Central memory CD4-positive, alpha-beta T cell (primary cell): ENCODE measurements around the gene ANO3.
"Not testable (repeated sequence)": the region's sequence is repeated elsewhere in the genome, so short reads cannot be mapped to it uniquely, and the experiment has no call there.

Source experiments
- DNase-seq: peaks from one replicate; pipeline ENCODE4 v3.0.0; 2022
- total RNA-seq, 3 experiments: gene quantifications; one replicate each; lab custom pipeline; 2026; lab: John Stamatoyannopoulos, UW

The ANO3 gene
- total RNA-seq, result 0 to 0.04 (median 0) reads per million in 3 experiments

DNA sequence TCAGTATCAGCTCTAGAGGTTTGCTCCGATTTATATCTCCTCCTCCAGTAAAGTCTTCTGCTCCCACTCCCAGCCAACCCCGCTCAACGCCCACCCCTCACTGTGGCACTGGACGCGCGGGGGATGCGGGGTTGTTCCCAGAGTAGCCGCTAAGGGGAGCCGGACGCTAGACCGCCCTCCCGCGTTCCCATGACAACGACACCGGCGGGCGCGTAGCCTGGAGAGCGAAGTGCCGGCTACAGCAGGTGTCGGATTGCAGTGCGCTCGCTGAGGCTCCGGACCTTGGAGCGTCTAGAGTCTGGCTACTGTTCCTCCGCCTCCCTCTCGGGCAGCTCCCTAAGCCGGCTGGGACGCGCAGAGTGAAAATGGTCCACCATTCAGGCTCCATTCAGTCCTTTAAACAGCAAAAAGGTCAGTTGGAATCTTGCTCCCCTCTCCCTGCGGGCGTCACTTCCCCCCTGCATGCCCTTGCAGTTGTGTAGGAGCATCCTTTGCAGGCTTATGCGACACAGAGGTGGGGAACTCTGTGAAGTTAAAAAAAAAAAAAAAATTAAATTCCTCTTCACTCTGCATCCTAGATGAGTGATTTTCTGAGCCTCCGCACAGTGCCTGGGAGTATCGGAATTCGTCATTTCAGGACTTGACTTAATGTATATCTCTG is at the start of gene ANO3:
TSS of gene ANO3 (plus strand) at position 220 of the 661 bp plus-strand sequence. CDS start at position 366, 146 bp downstream.
- DNase-seq, result no peak

DNA sequence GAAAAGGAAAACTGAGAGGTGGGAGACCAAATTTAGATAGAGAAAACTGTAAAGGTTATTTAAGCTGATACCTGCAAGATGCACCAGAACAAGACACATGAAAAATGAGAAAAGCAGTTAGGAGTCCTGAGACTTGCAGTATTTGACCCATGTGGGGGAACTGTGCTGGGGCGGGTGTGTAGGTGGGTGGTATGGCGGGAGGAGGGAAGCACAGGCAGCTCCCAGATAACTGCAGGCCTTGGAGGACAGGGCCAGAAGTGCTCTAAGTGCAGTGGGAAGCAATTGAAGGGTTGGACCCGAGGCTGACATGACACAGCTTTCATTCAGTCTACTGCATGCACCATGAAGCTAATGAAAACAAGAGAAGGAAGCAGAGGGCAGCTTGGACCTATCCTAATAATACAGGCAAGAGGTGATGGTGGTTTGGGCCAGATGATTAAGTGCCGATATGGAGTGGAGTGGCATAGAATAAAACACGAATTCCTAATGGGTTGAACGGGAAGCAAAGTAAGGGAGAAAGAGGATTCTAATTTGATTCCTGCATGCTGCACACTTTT is 48.0 kb upstream of the ANO3 start:
- no peak for DNase-seq

DNA sequence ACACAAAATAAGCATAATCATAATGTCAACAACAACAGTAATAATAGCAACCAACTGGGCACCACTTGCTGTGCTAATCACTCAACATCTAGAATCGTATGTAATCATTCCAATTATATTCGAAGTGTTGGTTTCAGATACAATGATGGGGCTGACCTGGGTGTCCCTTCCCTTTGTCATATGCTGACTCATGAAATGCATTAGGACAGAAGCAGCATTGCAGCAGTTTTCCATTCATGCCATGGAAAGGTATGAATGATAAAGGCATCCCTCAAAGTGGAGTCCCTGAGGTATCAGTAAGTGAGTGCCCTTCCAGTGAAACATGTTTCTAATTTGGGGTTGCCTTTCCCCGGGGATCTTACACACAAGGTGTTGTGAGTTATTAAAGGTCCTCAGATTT is 46.3 kb upstream of the ANO3 start:
- no peak for DNase-seq

DNA sequence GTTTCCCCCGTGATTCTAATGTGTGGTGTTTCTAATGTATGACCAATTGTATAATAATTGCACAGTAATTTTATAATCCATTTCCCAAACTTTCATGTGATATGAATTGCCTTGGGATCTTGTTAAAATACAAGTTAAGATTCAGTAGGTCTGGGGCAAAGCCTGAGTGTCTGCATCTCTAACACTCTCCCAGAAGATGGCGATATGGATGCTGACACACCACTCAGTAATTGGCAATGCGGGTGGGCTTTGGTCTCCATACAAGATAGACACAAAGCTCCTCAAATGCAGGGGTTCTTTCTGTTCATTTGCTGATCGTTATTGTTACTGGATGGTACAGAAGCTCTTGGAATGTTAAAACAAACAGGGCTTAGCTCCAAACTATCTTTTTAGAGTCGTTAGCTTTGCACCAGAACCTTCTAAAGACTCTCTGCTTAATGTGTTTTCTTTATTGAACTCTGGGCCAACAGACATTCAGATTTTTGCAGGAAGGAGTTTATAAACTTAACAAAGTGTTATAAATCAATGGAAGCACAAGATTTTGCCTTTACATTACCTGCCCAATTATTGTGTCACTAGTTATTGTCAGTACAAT is 45.4 kb upstream of the ANO3 start:
- DNase-seq, result no peak

DNA sequence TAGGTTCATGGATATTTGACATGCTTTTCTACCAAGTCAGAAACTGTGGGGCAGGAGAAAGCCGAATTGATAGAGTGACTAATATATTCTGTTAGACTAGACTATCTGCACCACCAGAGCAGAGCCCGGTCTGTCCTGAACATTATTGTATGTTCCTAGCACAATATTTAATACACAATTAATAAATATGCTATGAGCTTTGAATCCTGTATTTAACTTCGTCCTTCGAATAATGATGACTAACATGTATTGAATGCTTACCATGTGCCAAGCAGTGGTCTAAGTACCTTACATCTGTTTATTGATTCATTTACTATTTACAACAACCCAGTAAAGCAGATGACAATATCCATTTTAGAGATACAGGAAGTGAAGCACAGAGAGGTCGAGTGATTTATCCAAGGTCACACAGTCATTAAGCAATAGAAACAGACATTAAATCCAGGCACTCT is 44.8 kb upstream of the ANO3 start:
- no peak for DNase-seq

DNA sequence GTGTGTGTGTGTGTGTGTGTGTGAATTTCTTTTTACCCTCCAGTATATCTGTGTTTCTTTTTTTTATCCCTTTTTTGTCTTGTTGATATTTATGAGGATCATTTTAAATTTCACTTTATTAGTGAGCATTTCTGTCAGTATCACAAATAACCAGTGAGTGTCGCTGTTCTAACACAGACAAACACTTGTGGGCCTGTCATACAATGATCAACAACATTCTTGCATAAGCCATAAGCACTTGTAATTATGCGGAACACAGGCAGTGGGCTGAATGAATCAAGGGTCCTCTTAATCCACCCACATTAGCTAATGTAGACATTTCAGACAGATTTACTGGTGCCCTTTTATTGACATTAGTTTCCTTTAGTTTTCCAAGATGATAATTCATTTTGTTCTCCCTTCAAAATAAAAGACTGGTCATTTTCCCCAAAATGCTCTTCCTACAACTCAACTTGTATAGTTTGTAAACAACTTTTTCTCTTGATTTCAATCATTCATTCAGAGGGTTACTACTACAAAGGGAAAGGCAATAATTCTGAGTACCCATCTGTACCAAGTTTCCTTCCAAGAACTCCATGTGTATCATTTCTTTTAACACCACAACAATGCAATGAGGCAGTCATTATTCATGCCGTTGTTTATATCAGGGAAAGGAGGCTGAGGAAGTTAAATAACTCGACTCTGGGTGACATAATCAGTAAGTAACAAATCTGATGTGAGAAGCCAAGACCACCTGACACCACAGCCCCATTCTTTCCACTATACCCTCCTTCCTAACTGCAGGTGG is 34.5 kb upstream of the ANO3 start:
- DNase-seq, result no peak

DNA sequence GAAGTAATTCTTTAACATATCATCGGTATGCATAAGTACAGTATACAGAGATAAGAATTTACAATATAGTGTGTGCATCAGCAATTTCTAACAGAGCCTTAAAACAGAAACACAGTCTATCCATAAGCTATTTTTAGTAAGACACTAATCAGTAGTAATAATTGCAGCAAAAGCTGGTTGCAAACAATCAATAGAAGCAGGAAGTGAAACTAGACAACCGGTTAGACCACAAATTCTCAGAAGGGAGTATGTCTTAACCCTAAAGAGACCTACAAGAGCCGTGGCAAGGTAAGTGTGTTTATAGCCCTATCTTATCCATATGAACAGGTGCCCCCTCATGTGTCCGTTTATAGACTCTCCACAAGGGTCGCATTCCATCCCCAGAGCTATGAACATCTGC is 15.6 kb upstream of the ANO3 start:
- not testable (repeated sequence) for DNase-seq

DNA sequence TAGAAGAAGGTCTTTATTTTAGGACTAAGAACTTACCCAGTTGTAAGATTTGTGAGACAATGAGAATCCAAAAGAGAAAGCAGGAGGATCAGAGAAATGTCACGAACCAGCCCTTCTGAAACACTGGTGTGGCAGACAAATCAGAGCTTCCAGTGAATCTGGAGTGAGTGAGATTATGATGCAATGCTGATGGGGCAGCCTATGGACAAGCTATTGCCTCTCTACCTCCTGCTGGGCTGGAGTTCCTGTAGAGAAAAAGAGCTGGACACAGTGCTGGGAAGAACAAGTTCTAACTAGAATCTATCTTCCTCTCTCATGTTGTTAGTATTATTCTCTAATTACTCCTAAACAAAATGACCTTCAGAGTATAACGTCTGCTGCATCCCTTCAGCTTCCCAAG is 12.0 kb upstream of the ANO3 start:
- no peak for DNase-seq

DNA sequence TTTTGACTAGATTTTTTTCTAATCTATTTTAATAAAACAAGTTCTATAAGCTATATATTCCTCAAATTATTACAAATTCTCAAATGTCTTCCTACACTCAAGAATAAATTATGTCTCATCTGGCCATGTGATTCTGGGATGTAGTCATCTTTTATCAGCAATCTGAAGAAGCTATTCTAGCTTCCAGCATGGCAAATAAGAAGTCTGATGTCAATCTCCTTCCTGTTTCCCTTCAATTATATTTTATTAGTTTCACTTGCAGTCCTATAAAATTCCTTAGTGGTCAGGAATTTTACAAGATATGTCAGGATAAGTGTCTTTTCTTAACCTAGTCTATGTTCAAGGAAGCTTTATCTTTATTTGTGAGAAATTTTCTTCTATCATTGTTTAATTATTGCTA is 10.4 kb upstream of the ANO3 start:
- DNase-seq, result no peak

DNA sequence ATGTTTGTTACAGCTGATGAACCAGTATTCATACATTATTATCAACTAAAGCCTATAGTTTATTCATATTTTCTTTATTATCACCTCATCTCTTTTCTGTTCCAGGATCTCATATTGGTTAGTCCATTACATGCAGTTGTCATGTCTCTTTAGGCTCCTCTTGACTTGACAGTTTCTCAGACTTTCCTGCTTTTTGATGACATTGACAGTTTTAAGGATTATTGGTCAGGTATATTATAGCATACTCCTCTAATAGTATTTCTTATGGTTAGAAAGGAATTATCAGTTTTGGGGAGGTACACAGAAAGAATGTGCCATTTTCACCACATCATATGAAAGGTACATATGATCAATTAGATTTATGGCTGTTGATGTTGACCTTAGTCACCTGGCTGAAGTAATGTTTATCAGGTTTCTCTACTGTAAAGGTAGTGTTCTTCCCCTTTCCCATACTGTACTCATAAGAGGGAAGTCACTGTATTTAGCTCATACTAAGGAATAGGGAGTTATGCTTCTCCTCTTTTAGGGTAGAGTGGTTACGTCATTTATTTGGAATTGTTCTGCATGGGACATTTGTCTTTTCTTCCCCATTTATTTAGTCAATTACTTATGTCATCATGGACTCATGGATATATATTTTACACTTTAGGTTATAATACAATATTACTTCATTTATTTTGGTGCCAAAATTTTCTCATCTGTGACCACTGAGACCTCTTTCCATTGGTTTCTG is 9.4 kb upstream of the ANO3 start:
- DNase-seq, result no peak

DNA sequence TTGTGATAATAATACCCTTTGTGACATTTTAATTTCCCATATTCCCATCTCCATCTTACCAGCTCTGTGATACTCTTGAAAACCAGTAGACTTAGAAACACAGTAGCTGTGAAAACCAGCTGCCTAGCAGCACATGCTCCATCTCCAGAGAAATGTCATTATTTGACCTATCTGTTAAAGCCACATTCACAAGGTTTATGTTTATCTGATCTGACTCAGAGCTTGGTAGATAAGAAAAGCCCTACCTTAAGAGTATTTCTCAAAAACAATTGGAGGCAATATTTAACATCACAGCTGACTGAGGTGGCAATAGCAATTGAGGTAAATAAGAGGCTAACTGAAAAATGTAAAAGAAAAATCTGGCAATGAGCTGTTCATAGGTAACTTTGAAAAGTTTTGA is 8.1 kb upstream of the ANO3 start:
- DNase-seq, result no peak

DNA sequence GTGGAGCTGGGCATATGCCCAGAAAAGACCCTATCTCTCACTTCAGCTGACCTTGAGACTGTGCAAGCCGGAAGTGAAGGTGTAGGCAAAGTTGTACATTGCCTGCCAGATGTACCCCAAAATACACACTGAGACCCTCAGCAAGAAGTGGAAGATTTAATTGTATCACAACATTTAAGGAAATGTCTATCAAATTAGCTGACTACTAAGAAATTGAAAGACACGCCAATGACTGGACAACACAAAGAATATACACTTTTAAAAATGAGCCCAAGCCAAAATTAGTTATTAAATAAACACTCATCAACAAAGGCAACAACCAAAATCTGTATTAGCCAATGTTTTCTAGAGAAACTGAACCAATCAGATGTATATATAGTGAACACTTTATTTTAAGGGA is 7.7 kb upstream of the ANO3 start:
- no peak for DNase-seq

DNA sequence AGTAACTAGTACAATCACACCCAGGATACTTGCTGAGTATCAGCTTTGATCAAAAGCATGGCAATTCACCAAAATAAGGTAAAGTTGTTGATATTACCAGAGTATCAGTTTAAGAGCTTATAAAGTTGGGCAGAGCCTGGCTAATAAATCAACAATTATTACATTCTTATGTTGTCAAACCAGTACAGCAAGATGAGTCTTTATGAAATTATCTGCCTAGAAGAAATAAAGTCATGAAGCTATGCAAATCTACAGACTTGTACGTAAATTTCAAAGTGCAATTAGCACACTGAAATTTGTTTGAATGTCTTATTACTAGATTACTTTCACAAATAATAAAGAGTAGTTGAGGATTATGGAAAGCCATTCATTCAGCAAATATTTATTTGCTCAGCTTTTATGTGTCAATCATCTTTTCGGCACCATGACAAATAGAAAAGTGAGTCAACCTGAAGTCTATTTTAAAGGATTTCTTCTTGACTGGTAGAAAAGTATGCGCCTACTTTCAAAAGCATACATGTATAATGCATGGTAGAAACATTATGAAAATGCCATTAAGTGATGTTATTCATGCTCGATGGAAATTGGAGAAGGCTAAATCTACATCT is 5.0 kb upstream of the ANO3 start:
- DNase-seq, result no peak

DNA sequence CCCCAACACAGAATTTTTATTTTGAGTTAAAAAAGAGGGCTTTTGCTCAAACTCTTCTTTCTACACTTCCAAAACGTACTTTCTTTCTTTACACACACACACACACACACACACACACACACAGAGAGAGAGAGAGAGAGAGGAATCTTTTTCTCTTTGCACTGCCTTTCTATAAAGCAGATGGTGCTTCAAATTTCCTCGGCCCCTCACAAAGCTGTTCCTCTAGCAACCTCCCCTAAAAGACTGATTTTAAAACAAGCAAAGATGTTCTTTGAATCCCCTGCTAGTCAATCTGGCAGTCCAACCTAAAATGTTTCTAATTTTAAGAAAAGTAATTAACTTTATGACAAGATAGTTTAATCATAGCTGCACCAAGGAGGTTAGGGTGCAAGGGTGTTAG is 2.7 kb upstream of the ANO3 start:
- DNase-seq, result no peak

DNA sequence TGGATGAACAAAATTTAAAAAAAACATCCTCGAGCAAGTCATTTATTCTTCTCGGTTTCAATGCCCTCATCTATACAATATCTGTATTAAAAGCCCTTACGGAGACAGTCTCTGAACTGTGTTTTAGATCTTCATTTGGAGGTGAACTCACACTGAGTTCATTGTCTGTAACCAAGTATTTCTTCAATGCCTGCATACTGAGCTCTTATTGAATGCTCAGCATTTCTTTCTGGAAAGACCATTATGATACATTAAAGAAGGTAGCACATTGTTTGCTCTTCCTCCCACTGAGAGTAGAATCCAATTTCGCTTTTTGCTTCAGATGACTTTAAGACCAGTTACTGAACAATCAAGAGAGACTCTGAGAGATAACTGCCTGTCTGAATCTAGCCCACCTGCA is 1.7 kb upstream of the ANO3 start:
- no peak for DNase-seq

DNA sequence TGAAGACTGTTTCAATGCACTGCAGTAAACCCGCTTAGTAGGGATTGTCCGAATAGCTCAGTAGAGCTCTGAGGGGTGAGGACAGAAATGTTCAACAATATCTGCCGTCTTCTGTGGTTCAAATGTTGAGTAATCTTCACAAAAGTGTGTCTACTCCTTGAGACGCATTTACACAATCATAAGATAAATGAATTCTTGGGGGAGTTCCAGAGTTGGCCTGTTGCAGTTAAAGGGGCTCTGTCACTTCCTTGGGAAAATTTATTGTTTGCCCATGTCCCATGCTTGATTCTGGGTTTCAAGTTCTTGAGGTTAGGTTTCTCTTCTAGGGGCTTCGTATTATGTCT is 614 bp downstream of the ANO3 start:
- no peak for DNase-seq

DNA sequence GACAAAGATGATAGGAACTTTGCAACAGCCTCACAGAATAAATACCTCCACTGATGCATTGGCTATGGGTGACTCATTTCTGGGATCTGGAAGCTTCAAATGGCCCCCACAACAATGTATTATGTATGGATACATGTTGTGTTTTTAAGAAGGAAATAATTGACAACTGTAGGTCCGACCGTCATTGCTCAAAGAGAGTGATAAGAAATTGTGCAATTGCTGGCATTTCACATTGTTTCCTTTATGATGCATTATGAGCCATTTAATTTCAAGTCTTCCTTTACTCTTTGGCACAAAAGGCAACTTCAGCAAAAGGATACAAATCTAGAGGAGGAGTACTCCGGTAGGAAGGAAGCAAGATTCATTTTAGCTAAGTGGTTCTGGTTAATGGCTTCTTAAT is 2.0 kb downstream of the ANO3 start:
- no peak for DNase-seq

DNA sequence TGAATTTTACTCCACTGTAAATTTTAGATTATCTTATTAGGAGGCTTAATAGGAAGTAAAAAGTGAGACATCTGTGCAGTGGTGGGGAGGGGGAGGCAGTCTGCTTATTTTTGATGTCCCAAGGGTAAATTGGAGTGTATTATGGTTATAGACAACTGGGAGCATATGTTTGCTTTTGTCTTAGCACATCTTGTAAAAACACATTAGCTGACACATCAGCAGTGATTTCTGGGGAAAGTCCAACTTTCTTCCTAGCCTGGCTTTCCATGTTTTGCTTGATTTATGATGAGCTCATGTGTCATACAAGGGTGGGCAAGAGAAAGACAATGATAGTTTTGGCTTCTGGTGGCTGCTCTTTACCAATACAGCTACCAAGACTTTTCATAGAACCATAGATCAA is 4.0 kb downstream of the ANO3 start:
- no peak for DNase-seq

DNA sequence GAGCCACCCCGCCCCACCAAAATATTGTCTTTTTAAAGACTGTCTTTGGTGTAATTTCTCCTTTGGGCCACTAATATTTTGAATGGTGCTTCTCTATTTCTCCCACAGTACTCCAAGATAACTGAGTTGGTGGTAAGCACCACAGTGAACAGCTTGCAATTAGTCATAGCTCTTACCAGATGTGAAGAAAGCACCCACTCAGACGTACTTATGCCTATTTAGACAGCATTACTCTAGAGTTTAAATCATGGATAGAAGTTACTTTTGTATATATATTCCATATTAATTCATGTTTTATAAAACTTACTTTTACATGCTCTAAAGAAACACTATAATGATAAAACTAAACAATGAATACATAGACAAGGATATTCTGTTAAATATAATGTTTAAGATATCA is 12.7 kb downstream of the ANO3 start:
- DNase-seq, result no peak

DNA sequence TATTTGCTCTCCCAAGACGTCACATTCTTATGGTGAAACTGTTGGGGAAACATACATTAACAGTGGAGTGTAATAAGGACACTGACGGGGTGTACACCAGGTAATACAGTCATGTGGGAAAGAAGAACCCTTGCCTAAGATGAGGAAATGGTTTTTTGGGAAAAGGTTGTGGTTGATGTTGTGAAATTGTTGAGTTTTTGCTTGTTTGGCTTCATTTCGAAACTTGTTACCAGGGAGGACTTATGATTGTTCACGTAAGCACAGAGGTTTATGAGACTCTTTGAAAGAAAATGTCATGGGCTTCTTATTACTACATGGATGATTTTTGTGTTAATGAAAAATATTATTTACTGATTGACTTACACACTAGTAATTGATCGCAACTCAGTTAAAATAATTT is 16.8 kb downstream of the ANO3 start:
- DNase-seq, result no peak

DNA sequence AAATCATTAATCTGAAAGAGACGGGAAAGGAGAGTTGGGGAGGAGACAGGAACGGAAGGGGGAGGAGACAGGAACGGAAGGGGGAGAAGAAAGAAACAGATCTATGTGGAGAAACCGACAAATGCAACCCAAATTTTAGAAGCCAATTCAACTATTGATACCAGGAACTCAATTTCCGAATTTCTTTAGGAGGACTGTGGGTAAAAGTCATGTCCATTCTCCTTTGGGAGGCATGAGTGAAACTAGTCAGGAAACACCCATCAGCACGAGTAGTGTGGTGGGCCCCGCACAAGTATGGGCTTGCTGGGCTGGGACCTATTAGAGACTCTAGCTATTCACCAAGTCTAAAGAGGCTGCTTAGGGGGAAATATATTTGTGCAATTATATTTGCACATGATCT is 18.1 kb downstream of the ANO3 start:
- DNase-seq, result no peak

DNA sequence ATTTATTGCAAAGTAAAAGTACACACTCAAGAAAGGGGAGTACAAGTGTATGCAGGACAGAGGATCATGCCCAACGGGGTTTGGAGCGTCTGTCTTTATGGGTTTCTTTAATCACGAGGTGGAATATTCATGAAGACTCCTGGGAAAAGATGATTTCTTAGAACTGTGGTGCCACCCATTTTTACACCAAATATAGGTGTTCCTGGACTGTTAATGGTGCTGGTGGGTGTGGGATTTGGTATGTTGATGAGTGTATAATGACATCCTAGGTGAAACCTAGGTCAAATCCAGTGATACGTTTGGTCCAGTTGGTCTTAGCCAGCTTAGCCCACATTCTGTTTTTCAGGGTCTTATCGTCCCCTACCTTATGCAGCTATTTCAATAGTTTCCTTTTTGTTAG is 21.1 kb downstream of the ANO3 start:
- no peak for DNase-seq

DNA sequence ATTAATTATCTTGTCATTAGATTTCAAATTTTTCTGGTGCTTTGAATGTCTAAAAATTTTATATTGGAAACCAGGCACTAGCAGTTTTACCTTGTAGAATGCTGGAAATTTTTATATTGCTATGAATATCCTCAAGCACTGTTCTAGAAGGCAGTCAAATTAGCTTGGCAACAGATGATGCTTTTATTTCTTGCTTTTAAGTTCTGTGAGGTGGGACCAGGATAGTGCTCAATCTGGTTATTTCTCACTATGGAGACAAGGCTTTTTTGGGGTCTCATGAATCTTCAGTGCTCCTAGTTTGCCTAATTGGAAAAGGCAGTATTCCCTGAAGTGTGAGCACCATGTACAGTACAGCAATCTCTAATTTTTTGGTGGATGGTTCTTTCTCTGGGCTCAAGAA is 27.1 kb downstream of the ANO3 start:
- no peak for DNase-seq
